ENCODE measurements around the gene RDM1. TPM values are rescaled to one million over a fixed set of nuclear protein-coding genes. Genes with fewer than 3 reads are reported as not detected.

Gene RDM1
- total and polyA plus RNA-seq, 2 of the 4 experiments (the other 2 are of a cell fraction), result 0.18 TPM; not detected in 1

- intact Hi-C loops (cut with micrococcal nuclease), result no loop called here
- no peak overlapping the region for H3K23ac ChIP-seq (ENCODE audit: low read depth, low read length)
- ATAC-seq (ENCODE audit: low read depth) (no peak), DNase-seq (no peak)
- peaks cover 3% of the 10 kb centered on the region; the same call in 1 of the 2 replicates for H3K27me3 ChIP-seq (ENCODE audit: control insufficient read depth, insufficient read depth, low read length)
- H2AFZ ChIP-seq (replicated peaks; ENCODE audit: low read length, poor library complexity), result no peak overlapping the region
- CTCF ChIA-PET, result interaction anchor here (1.0 to 1.2 kb wide), 2 partner anchors 14 to 23 kb away, joined by 3 read pairs; no protein-coding TSS in a partner anchor
- no peak for TF ChIP-seq RAD21 (IDR thresholded peaks at IDR 0.05; ENCODE audit: low read length)
- TF ChIP-seq FOS (IDR thresholded peaks at IDR 0.05; ENCODE audit: low read depth, low read length), result no peak
- no peak for TF ChIP-seq MAFK (IDR thresholded peaks at IDR 0.05; ENCODE audit: low read depth, low read length)
- no peak for TF ChIP-seq RFX5 (IDR thresholded peaks at IDR 0.05; ENCODE audit: low read depth, low read length)
- no peak for TF ChIP-seq CTCF (conservative IDR thresholded peaks at IDR 0.05; ENCODE audit: low read depth, low read length)
- H2BK20ac ChIP-seq (ENCODE audit: low read depth, low read length), result no peak overlapping the region
- H3K18ac ChIP-seq (ENCODE audit: low read depth, low read length), result no peak overlapping the region
- H2BK15ac ChIP-seq (ENCODE audit: low read depth, low read length), result no peak overlapping the region
- no TSS peak for BruUV-seq (replicated peaks)
- no peak overlapping the region for H2BK5ac ChIP-seq (ENCODE audit: low read depth, low read length, poor library complexity, severe bottlenecking)
- H3K4me3 ChIP-seq (ENCODE audit: insufficient read depth, low read depth, low read length), result no peak overlapping the region
- H3K36me3 ChIP-seq (ENCODE audit: control insufficient read depth, insufficient read depth, low read length), result no peaks in the 10 kb centered on the region
- H3K27ac ChIP-seq (ENCODE audit: insufficient read depth, low read length), result no peak overlapping the region
- no peaks in the 10 kb centered on the region for H3K79me1 ChIP-seq (ENCODE audit: low read depth in 1 of 2, low read length in 2 of 2)
- H3K56ac ChIP-seq (ENCODE audit: extremely low read depth, insufficient read depth, low read length), result no peak overlapping the region
- no peak overlapping the region for H3K14ac ChIP-seq (replicated peaks; ENCODE audit: low read depth, low read length)
- H3K9me1 ChIP-seq (ENCODE audit: insufficient read depth, low read length), result no peaks in the 10 kb centered on the region
- no peaks in the 10 kb centered on the region for H4K20me1 ChIP-seq (ENCODE audit: insufficient read depth, low read length)
- no peak overlapping the region for H2AK9ac ChIP-seq (replicated peaks; ENCODE audit: low read depth, low read length, poor library complexity)
- in situ Hi-C loops (cut with MboI; ENCODE audit: low sequenced_read_pairs), result no loop called here
- H3K9ac ChIP-seq (ENCODE audit: low read depth, low read length), result no peak overlapping the region
- H3K4me1 ChIP-seq (ENCODE audit: control insufficient read depth, insufficient read depth, low read length), result no peaks in the 10 kb centered on the region
- H2BK120ac ChIP-seq (ENCODE audit: low read depth, low read length), result no peak overlapping the region
- H3K4ac ChIP-seq (ENCODE audit: low read depth, low read length), result no peak overlapping the region
- H4K8ac ChIP-seq (ENCODE audit: low read depth in 2 of 2, low read length in 2 of 2), result no peak overlapping the region
- H4K5ac ChIP-seq (ENCODE audit: low read depth, low read length), result no peak overlapping the region
- no peak overlapping the region for H2AK5ac ChIP-seq (ENCODE audit: low read depth, low read length)
- H4K91ac ChIP-seq (ENCODE audit: insufficient read depth, low read depth, low read length), result no peak overlapping the region
- no peak overlapping the region for H3K4me2 ChIP-seq (ENCODE audit: low read depth, low read length)
- no peaks in the 10 kb centered on the region for H3K9me3 ChIP-seq (ENCODE audit: control insufficient read depth, insufficient read depth, low read length)
- dilution Hi-C loops (cut with HindIII; ENCODE audit: low sequenced_read_pairs, unreplicated experiment), result no loop called here
- WGBS, 2 experiments (ENCODE audit: extremely low coverage in 2 of 2, insufficient read length in 1 of 2), result no CpG with 5 or more reads among the region's 3 CpGs
- POLR2A ChIA-PET (ENCODE audit: unreplicated experiment), result no interaction called here
Measured at GRCh38 chr17:35875800-35876139, 54.8 kb downstream of the RDM1 start.
